Smooth muscle cell (in vitro differentiated cells): ENCODE results near the gene COL20A1. TPM values are rescaled to one million over a fixed set of nuclear protein-coding genes. Genes with fewer than 3 reads are reported as not detected.

ENCODE experiments used
- DNase-seq: peaks from one replicate; lab custom pipeline; 2025; ENCODE audit not compliant: unreplicated experiment; lab: John Stamatoyannopoulos, UW
- H2AFZ ChIP-seq: fragments of 200-600 bp; sonication (generic); 2 replicates; pipeline ENCODE4 v1.6.0; 2016; ENCODE audit warnings: antibody characterized with exemption, low read depth, mild to moderate bottlenecking
- H3F3A ChIP-seq: fragments of 200-600 bp; sonication (generic); 2 replicates; pipeline ENCODE4 v1.6.0; 2017; ENCODE audit warnings: antibody characterized with exemption, low read depth
- H3K27ac ChIP-seq: fragments of 200-600 bp; sonication (generic); 2 replicates; pipeline ENCODE4 v1.5.1; 2016; ENCODE audit warnings: low read depth, mild to moderate bottlenecking
- H3K27me3 ChIP-seq: fragments of 200-600 bp; sonication (generic); 2 replicates; pipeline ENCODE4 v1.6.1; 2016; ENCODE audit warnings: low read depth, mild to moderate bottlenecking
- H3K36me3 ChIP-seq: fragments of 200-600 bp; sonication (generic); 2 replicates; pipeline ENCODE4 v1.5.1; 2016; ENCODE audit warnings: low read depth
- H3K4me1 ChIP-seq: fragments of 200-600 bp; sonication (generic); 2 replicates; pipeline ENCODE4 v1.5.1; 2016; ENCODE audit warnings: low read depth
- H3K4me2 ChIP-seq: fragments of 200-600 bp; sonication (generic); 2 replicates; pipeline ENCODE4 v1.6.0; 2016; ENCODE audit warnings: mild to moderate bottlenecking
- H3K4me3 ChIP-seq: fragments of 200-600 bp; sonication (generic); 2 replicates; pipeline ENCODE4 v1.5.1; 2016; ENCODE audit warnings: mild to moderate bottlenecking
- H3K79me2 ChIP-seq: fragments of 200-600 bp; sonication (generic); 2 replicates; pipeline ENCODE4 v1.6.0; 2016; ENCODE audit warnings: low read depth, mild to moderate bottlenecking
- H3K9ac ChIP-seq: fragments of 200-600 bp; sonication (generic); 2 replicates; pipeline ENCODE4 v1.6.0; 2016; ENCODE audit warnings: low read depth
- H3K9me3 ChIP-seq: fragments of 200-600 bp; sonication (generic); replicated peaks from 2 replicates; pipeline ENCODE4 v1.5.1; 2016; ENCODE audit warnings: low read depth
- H4K20me1 ChIP-seq: fragments of 200-600 bp; sonication (generic); 2 replicates; pipeline ENCODE4 v1.6.0; 2016; ENCODE audit warnings: low read depth
- WGBS: methylation state at CpG from one replicate; pipeline ENCODE4 v1.1.7; 2016; ENCODE audit warnings: low lambda C conversion rate; 5-methylcytosine and 5-hydroxymethylcytosine counted together
- polyA plus RNA-seq: library from polyadenylated mRNA; unstranded; fragments of >200 nt; fragmentation: Nextera tagmentation; extraction: Ambion mirVana; gene quantifications from 2 replicates; pipeline ENCODE4 v1.2.1, GENCODE V29; 2016
- total RNA-seq: library from RNA; depleted of rRNA; stranded (reverse); fragments of >200 nt; gene quantifications from 2 replicates; pipeline ENCODE4 v1.2.3, GENCODE V29; 2014
- TF ChIP-seq, protein P1 (sequence below): fragments of 200-600 bp; sonication (generic); IDR thresholded peaks from 2 replicates; pipeline ENCODE4 v1.5.1; 2017; ENCODE audit warnings: borderline replicate concordance, mild to moderate bottlenecking, antibody characterized with exemption; ENCODE audit not compliant: insufficient read depth, poor library complexity, severe bottlenecking

COL20A1 gene
- total and polyA plus RNA-seq, 2 experiments from 2014 or later = 0.23 to 0.36 TPM

DNA sequence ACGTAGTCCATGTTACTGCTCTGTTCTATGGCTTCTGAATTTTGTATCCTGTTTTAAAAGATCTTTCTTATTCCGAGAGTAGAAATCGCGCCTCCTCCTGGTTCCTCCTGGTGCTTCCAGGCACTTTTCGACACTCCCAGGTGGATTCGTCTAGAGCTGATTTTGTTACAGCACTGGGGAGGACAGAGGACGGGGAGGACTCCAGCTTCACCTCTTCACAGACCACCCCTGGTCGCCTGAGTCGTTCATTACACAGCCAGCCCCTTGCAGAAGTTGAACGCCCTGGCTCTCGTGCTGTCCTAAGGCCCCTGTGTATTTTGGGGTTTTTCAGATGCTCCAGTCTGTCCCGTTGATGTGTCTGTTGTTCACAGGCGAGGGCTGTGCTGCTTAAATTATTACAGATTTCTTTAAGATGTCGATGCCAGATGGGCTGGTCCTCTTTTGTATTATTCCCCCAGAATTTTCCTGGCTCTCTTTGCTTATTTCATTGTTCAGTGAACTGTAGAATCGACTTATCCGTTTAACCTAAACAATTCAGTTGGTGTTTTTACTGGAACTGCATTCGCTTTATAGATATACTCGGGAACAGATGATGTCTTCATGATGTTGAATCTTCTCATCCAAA is 30.5 kb downstream of the COL20A1 start:
- Histone ChIP-seq H4K20me1 (no peaks in the 10 kb centered on the region), H3F3A (no peaks in the 10 kb centered on the region), H3K27ac (no peak overlapping the region), H3K9ac (no peak overlapping the region), H3K4me1 (no peaks in the 10 kb centered on the region), H3K4me2 (no peak overlapping the region), H3K9me3 (no peaks in the 10 kb centered on the region), H3K79me2 (no peaks in the 10 kb centered on the region), H3K4me3 (no peak overlapping the region), H3K27me3 (no peaks in the 10 kb centered on the region), H3K36me3 (no peaks in the 10 kb centered on the region), H2AFZ (no peak overlapping the region)
- no peak for DNase-seq
- TF ChIP-seq, protein P1, sequence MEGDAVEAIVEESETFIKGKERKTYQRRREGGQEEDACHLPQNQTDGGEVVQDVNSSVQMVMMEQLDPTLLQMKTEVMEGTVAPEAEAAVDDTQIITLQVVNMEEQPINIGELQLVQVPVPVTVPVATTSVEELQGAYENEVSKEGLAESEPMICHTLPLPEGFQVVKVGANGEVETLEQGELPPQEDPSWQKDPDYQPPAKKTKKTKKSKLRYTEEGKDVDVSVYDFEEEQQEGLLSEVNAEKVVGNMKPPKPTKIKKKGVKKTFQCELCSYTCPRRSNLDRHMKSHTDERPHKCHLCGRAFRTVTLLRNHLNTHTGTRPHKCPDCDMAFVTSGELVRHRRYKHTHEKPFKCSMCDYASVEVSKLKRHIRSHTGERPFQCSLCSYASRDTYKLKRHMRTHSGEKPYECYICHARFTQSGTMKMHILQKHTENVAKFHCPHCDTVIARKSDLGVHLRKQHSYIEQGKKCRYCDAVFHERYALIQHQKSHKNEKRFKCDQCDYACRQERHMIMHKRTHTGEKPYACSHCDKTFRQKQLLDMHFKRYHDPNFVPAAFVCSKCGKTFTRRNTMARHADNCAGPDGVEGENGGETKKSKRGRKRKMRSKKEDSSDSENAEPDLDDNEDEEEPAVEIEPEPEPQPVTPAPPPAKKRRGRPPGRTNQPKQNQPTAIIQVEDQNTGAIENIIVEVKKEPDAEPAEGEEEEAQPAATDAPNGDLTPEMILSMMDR = no peak
- 77% methylated on average over 18 of the region's 18 CpGs for WGBS

DNA sequence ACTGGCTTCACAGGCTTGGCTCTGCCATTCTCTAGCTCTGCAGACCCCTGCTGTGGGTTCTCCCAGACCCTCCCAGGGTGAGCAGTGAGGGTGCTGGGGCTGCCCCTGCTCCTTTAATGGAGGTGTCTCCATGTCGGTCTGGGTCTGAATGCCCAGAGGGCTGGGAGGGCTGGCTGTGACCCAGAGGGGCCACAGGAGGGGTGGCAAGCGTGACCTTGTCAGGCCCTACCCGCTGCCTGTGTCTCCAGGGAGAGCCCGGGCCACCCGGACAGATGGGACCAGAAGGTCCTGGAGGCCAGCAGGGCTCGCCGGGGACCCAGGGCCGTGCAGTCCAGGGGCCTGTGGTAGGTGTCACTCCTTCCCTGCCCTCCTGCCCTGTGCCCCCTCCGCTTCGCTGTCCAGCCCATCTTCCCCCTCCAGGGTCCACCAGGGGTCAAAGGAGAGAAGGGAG is 32.1 kb downstream of the COL20A1 start:
- Histone ChIP-seq H3F3A (no peaks in the 10 kb centered on the region), H3K79me2 (no peaks in the 10 kb centered on the region), H3K9me3 (no peaks in the 10 kb centered on the region), H4K20me1 (no peaks in the 10 kb centered on the region), H3K9ac (no peak overlapping the region), H3K4me3 (no peak overlapping the region), H3K36me3 (no peaks in the 10 kb centered on the region), H3K27me3 (no peaks in the 10 kb centered on the region), H3K27ac (no peak overlapping the region), H3K4me1 (no peaks in the 10 kb centered on the region), H3K4me2 (no peak overlapping the region), H2AFZ (no peak overlapping the region)
- no peak for DNase-seq
- 93% methylated on average over 9 of the region's 10 CpGs for WGBS
- TF ChIP-seq, protein P1 = no peak

DNA sequence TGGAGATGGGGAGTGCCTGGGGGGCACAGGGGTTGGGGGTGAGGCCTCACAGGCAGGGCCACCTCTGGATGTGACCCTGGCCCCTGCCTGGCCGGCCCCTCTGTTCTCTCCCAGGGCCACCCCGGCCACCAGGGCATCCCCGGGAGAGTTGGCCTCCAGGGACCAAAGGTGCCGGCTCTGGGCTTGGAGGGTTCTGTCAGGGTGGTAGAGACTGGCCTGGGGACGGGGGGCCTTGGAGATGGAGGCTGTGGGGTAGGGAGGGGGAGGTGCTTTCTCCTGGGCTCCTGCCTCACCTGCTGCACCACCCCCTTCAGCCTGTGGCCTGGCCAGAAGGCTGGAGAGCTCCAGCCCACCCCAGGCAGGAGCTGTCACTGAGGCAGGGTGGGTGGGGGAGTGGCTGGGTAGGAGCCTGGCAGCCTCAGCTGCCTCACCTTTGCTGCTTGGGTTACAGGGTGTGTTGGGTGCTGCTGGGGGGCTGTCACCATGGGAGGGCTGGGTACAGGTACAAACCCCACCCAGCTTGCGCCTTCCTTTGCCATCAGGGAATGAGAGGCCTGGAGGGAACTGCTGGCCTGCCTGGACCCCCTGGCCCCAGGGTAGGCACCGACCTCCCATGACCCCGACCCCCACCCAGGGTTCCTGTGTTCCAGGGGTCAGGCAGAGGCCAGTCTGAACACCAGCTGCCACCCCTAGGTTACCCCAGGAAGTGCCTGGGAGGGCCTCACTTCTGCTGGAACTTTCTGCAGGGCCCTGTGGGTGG is 32.7 kb downstream of the COL20A1 start:
- Histone ChIP-seq H3K4me2 (no peak overlapping the region), H3K4me3 (no peak overlapping the region), H4K20me1 (no peaks in the 10 kb centered on the region), H2AFZ (no peak overlapping the region), H3K4me1 (no peaks in the 10 kb centered on the region), H3F3A (no peaks in the 10 kb centered on the region), H3K79me2 (no peaks in the 10 kb centered on the region), H3K27ac (no peak overlapping the region), H3K9ac (no peak overlapping the region), H3K27me3 (no peaks in the 10 kb centered on the region), H3K9me3 (no peaks in the 10 kb centered on the region), H3K36me3 (no peaks in the 10 kb centered on the region)
- WGBS = 88% methylated on average over 5 of the region's 8 CpGs
- TF ChIP-seq, protein P1 = no peak
- no peak for DNase-seq
